CMK (cell line): ENCODE results near the gene ADAM15.

Experiments used
- DNase-seq: peaks from one replicate; pipeline ENCODE4 v3.0.0-alpha.2; 2010; ENCODE audit warnings: low read depth

Gene ADAM15

DNA sequence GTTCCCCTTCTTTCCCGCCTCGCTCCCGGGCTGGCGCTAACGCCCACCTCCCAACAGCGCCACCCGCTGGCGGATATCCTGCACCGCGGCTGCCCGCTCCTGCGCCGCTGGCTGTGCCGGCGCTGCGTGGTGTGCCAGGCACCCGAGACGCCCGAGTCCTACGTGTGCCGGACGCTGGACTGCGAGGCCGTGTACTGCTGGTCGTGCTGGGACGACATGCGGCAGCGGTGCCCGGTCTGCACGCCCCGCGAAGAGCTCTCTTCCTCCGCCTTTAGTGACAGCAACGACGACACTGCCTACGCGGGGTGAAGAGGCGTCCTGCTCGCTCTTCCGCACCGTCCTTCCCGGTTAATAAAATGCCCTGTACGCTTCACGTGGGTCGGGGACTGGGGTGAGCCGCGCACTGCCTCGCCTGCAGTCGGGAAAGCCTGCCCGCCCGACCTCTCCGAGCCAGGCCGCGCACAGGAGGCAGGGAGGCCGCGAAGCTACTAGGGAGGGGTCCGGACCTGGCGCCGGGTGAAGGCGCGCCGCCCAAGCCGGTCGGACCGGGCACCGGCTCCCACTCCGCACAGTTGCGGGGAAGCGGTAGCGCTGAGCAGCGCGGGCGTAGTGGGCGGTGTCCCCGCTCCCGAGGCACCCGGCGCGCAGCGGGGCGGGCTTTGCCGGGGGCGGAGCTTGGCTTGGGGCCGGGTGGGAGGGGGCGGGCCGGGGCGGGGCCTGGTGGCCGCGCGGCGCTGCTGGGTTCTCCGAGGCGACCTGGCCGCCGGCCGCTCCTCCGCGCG lies at the start of gene ADAM15:
TSS of gene ADAM15 (plus strand) at position 757 of the 782 bp plus-strand sequence. CDS start 71 bp downstream, outside the sequence.
- DNase-seq = peak; percentile 64

GRCh38 chr1:155001425-155001674 lies 49.8 kb upstream of the ADAM15 start:
- no peak for DNase-seq

- DNase-seq = peak; percentile 99
Observed at GRCh38 chr1:155001675-155002463, 49.2 kb upstream of the ADAM15 start.

- DNase-seq = no peak
Observed at GRCh38 chr1:155002464-155003226, 48.5 kb upstream of the ADAM15 start, which contains the start of gene ZBTB7B. TSS of gene ZBTB7B (plus strand) at chr1:155002802. CDS start at chr1:155014661, 11,859 bp downstream.

DNA sequence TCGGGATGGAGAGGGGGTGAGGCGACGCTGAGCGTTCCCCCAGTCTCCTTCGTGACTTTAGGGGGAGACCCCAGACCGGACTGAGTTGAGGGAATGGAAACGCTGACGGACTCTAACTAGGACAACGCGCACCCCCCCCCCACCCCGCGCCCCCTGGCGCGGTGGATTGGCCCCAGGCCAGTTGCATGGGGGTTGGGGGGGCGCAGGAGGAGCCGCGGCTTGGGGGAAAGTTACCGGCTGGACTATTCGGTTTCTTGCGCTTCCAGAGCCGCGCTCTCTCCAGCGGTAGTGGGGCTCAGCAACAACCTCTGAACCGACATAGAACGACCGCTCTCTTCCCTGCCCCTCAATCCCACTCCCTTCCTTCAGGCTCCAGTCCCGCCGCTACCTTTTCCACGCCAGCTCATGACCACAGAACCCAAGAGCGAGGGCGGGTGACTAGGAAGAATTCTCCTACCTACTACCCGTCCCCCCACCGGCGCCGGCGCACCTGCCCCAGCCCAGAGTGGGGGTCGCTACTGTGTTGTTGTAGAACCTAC lies 47.8 kb upstream of the ADAM15 start:
- no peak for DNase-seq

DNA sequence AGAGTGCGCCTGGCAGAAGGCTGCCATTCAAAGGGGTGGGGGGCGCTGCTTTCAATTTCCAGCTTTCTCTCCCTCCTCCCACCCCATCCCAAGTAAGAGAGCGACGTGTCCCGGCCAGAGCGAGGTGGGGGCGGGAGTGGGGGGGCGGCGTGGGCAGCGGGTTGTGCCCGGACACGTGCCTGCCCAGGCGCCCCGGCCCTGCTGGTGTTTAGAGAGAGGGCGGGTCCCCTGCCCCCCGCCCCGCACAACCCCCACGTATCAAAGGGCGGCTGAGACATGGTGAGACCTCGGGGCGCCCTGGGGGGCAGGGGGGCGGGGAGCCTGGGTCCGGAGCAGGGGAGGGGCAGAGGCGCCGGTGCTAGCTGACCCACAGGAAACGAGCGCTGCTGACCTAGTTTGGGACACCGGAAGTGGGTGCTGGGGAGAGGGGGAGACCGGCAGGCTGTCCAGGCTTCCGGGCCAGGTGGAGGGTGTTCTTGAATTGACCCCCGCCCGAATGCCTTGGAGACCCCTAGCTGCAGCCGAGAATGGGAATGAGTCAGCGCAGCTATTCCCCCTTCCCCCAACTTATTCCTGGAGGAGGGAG lies 47.3 kb upstream of the ADAM15 start:
- DNase-seq = no peak

GRCh38 chr1:155004352-155005075 lies 46.6 kb upstream of the ADAM15 start:
- DNase-seq = no peak

DNA sequence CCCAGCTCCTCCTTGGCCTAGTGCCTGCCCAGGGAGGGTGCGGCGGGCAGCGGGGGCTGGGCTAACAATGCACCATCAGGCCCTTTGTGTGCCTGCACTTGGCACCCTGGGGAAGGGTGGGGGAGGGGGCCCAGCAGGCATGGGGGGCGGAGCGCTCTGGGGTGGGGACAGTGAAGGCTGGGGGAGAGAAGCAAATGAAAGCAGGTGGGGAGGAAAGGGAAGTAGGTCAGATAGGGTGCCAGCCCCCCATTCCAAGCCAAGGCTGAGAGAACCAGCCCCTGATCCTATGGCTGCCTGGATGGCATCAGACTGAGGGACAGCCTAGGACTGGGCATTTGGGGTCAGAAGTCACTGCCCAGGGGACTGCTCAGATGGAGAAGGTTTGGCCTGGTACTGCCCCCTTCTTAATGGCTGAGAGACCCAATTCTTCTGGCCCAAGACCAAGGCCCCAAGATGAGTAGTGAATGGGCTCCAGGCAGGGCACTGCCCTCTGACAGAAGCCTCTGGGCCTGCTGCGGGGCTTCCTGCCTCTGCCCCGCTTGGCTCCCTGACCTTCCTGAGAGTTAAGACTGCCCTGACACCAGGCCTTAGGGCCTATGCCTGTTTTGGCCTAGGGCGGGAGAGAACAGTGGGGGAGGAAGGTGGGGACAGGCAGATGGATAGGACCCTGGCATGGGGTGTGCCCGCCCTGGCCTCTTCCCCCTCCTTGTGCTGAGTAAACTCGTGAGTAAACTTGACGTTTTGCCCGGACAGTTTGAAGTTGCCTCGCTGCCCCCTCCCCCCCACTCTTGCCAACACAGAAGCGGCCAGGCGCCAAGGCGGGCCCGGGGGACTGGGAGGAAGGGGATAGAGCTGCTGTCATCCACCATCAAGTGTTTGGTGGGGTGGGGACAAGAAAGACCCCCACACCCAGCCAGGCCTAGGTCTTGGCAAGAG lies 45.8 kb upstream of the ADAM15 start:
- no peak for DNase-seq

DNA sequence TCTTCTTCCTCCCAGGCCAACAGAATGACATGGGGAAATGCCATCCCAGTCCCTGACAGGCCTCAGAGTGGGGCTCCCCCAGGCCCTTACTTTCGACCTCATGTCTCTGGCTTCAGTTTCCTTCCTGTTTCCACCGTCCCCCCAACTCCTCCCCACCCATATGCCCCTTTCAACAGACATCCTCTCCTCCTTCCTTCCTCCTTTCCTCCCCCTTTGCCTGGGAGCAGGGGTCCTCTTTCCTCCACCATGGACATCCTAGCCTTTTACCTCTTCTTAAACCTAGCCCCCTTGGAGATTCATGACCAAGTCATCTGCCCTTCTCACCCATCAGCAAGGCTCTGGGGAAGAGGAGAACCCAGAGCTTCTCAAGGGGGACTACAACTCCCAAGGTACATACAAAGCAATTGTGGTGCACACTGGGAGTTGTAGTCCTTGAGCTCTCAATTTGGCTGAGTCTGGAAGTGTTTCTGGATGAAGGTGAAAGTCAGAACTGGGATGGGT lies 44.5 kb upstream of the ADAM15 start:
- DNase-seq = no peak

GRCh38 chr1:155007251-155007828 lies 43.8 kb upstream of the ADAM15 start:
- no peak for DNase-seq

DNA sequence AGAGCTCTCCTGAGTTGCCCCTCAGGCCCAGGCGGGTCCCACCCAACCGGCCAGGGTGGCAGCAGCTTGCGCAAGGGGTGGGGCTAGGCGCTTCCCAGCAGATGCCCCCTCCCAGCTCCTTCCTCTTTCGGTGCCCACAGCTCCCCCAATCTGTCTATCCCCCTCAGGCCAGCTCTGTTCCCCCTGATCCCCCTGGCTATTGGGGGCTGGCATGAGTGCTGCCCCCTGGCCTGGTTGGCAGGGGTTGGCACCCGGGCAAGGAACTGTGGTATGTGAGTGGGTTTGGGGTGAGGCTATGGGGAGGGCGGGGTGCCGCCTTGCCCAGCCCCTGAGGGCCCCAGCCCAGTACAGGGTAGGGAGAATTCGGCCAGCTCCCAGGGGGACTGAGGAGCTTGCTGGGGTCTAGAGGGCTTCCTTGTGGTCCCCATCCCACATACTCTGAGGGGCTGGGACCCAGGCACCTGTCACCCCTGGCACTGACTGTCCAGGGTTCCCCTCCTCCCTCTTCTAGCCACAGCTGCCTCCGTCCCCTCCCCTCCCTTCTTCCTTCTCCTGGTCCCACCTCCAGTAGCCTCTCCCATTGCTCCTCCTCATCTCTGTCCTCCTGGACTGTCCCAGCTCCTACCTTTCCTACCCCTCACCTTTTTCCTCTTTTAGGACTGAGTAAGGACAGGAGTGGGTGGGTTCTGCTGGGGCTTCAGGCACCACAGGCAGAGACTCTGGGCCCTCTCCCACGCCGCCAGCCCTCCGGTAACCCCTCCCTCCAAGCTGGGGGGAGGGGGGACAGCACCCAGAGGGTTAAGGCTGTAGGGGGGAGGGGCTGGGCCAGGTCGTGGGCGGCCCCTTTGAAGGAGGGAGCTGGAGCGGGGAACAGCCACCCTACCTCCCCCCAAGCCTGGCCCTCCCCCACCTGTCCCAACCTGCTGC lies 42.8 kb upstream of the ADAM15 start:
- no peak for DNase-seq

DNA sequence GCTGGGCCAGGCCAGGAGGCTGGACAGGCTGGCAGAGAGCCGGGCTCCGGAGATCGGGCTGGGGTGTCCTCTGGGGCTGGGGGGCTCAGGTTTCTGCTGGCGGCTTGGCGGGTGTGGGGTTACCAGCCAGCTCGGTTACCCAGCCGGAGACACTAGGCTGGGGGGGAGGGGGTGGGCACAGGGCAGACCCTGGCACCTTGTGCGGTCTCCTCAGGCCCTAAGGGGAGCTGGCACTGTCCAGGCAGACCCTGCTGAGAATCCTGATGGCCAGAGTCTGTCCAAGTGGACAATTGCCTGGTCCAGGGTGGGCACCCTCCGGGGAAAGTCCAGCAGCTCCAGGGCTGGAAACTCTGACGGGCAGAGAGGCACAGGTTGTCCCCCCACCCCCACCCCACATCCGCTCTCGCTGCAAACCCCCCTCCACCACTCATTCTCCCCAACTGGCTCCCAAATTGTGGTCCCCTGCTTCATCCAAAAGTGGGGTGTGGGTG lies 41.9 kb upstream of the ADAM15 start:
- no peak for DNase-seq

- DNase-seq = no peak
Observed at GRCh38 chr1:155009742-155010141, 41.4 kb upstream of the ADAM15 start.

GRCh38 chr1:155010211-155010918 lies 40.8 kb upstream of the ADAM15 start:
- no peak for DNase-seq

DNA sequence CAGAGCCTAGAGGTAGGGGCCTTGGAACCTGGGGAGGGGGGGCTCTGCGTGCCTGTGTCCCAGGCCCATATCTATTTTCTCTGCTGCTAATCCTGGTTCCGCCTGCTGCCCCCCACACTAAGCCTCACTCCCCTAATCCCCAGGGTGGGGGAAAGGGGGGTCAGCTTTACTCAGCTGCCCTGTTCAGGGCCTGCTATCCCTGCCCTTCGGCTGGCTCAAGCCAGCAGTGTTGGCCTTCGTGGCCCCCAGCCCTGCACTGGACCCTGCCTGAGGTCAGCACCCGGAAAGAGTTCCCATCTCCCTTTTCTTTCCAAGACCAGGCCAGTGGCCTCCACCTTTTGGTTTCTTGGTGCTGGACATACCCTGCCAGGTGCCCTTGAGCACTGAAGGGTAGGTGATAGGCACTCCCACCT lies 40.1 kb upstream of the ADAM15 start:
- DNase-seq = no peak

DNA sequence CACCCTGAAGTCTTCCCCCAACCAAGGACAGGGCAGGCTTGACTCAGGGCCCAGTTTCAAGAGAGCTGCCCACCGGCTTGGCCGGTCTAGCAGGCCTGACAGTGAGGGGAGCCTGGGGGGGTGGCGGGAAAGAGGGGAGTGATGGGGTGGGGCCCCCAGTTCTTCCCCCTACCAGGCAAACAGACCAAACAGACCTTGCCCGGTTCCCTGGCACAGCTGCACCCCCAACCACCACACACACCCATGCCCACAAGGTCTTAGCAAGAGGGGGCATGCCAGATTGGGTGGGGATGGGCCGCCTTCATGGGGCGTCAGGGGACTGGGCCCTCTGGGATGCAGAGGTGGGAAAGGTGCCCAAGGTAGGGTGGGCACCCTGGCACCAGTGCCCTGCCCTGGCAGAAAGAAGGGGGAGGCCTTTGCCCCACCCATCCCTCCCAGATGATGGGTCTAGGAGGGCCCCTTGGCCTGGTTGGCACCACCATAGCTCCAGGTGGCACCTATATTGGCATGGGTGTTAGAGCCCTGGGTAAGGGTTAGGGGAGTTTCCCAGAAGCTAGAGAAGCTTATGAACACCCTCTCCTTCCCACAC lies 39.6 kb upstream of the ADAM15 start:
- no peak for DNase-seq

DNA sequence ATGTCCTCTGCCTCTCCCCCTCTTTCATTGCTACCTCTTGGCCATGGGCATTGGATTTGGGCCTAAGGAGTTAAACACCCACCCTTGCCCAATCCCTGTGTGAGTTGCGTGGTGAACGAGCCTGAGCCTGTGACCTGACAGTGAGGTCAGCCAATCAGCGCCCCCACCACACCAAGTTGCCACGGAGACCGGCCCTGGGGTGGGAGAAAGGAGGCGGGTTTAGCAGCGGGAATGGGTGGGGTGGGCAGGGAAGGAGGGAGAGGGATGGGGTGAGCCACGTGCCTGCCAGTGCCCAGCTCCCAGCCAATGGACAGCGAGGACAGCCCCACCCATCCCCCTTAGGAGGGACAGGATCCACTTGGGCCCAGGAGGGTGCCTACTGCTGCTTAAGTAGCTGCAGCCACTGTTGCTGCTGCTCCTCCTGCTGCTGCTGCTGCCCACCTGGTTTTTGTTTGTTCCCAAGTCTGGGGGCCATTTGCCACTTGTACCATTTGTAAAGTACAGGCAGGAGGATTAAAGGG lies 39.0 kb upstream of the ADAM15 start:
- no peak for DNase-seq
